Neural cell (in vitro differentiated cells): ENCODE data around the gene SWAP70. TPM values are rescaled to one million over a fixed set of nuclear protein-coding genes. Genes with fewer than 3 reads are reported as not detected.

Source experiments
- H2AFZ ChIP-seq: fragments of 200-600, 300-800 bp; sonication (generic), shearing (Covaris generic); 2 replicates; pipeline ENCODE4 v1.6.0; 2014; ENCODE audit warnings: low read depth, mild to moderate bottlenecking, antibody characterized with exemption, low read length, moderate library complexity
- H3F3A ChIP-seq: fragments of 200-600 bp; shearing (Covaris generic); 2 replicates; pipeline ENCODE4 v1.6.1; 2016; ENCODE audit warnings: mild to moderate bottlenecking, moderate library complexity, mixed read lengths, antibody characterized with exemption, low read length; ENCODE audit not compliant: insufficient read depth, poor library complexity, severe bottlenecking
- H3K27ac ChIP-seq: fragments of 200-600, 300-800 bp; sonication (generic), shearing (Covaris generic); 2 replicates; pipeline ENCODE4 v1.5.1; 2014; ENCODE audit warnings: mild to moderate bottlenecking, low read length, moderate library complexity
- H3K27me3 ChIP-seq: fragments of 300-800, 200-600 bp; sonication (generic), shearing (Covaris generic); 2 replicates; pipeline ENCODE4 v1.6.0; 2014; ENCODE audit warnings: mild to moderate bottlenecking, low read depth, low read length, moderate library complexity; ENCODE audit not compliant: insufficient read depth
- H3K36me3 ChIP-seq: fragments of 300-800, 200-600 bp; sonication (generic), shearing (Covaris generic); 2 replicates; pipeline ENCODE4 v1.5.1; 2014; ENCODE audit warnings: mild to moderate bottlenecking, antibody characterized with exemption, low read length, moderate library complexity; ENCODE audit not compliant: insufficient read depth
- H3K4me2 ChIP-seq: fragments of 300-800, 200-600 bp; sonication (generic), shearing (Covaris generic); 2 replicates; pipeline ENCODE4 v1.6.0; 2014; ENCODE audit warnings: mild to moderate bottlenecking, low read length
- H3K4me3 ChIP-seq: fragments of 300-800, 200-600 bp; sonication (generic), shearing (Covaris generic); 2 replicates; pipeline ENCODE4 v1.5.1; 2014; ENCODE audit warnings: mild to moderate bottlenecking, low read length, moderate library complexity
- H3K79me2 ChIP-seq: fragments of 200-600 bp; shearing (Covaris generic); replicated peaks from 2 replicates; pipeline ENCODE4 v1.6.0; 2014; ENCODE audit warnings: mild to moderate bottlenecking, low read length, moderate library complexity; ENCODE audit not compliant: insufficient read depth
- H3K9ac ChIP-seq: fragments of 300-800, 200-600 bp; sonication (generic), shearing (Covaris generic); 2 replicates; pipeline ENCODE4 v1.6.1; 2016; ENCODE audit warnings: mild to moderate bottlenecking, low read length, mixed read lengths
- H3K9me2 ChIP-seq: fragments of 200-600 bp; shearing (Covaris generic); 2 replicates; pipeline ENCODE4 v1.6.1; 2016; ENCODE audit warnings: mild to moderate bottlenecking, low read length, mixed read lengths; ENCODE audit not compliant: insufficient read depth
- H3K9me3 ChIP-seq: fragments of 200-600, 300-800 bp; sonication (generic), shearing (Covaris generic); 2 replicates; pipeline ENCODE4 v1.6.1; 2016; ENCODE audit warnings: mild to moderate bottlenecking, mixed run types, low read length, moderate library complexity, mixed read lengths
- H4K20me1 ChIP-seq: fragments of 200-600 bp; shearing (Covaris generic); 2 replicates; pipeline ENCODE4 v1.6.1; 2016; ENCODE audit warnings: mild to moderate bottlenecking, mixed run types; ENCODE audit not compliant: insufficient read depth
- CTCF ChIP-seq: fragments of 450-650 bp; IDR thresholded peaks from 2 replicates; pipeline ENCODE4 v1.5.1; 2014; ENCODE audit warnings: antibody characterized with exemption, mild to moderate bottlenecking, moderate library complexity; ENCODE audit not compliant: poor library complexity, severe bottlenecking
- EP300 ChIP-seq: fragments of 450-650 bp; conservative IDR thresholded peaks from 2 replicates; pipeline ENCODE4 v1.6.1; 2014; ENCODE audit warnings: antibody characterized with exemption, mild to moderate bottlenecking, moderate library complexity; ENCODE audit not compliant: poor library complexity, severe bottlenecking
- EZH2 ChIP-seq: fragments of 200-600, 300-800 bp; shearing (Covaris generic), sonication (generic); IDR thresholded peaks from 2 replicates; pipeline ENCODE4 v1.6.1; 2014; ENCODE audit warnings: antibody characterized with exemption, low read length, borderline replicate concordance, mild to moderate bottlenecking; ENCODE audit not compliant: insufficient read depth, poor library complexity, severe bottlenecking
- MXI1 ChIP-seq: fragments of 450-650 bp; conservative IDR thresholded peaks from 2 replicates; pipeline ENCODE4 v1.6.1; 2014; ENCODE audit warnings: antibody characterized with exemption, mild to moderate bottlenecking; ENCODE audit not compliant: poor library complexity, severe bottlenecking
- POLR2AphosphoS5 ChIP-seq: IDR thresholded peaks from 2 replicates; pipeline ENCODE4 v1.6.1; 2012
- RAD21 ChIP-seq: fragments of 450-650 bp; conservative IDR thresholded peaks from 2 replicates; pipeline ENCODE4 v1.6.1; 2014; ENCODE audit warnings: antibody characterized with exemption, mild to moderate bottlenecking, moderate library complexity
- REST ChIP-seq: IDR thresholded peaks from 2 replicates; pipeline ENCODE4 v1.6.1; 2012; ENCODE audit warnings: borderline replicate concordance
- SMC3 ChIP-seq: fragments of 450-650 bp; conservative IDR thresholded peaks from 2 replicates; pipeline ENCODE4 v1.6.1; 2014; ENCODE audit warnings: antibody characterized with exemption, mild to moderate bottlenecking, moderate library complexity; ENCODE audit not compliant: poor library complexity
- TAF1 ChIP-seq: IDR thresholded peaks from 2 replicates; pipeline ENCODE4 v1.6.1; 2012; ENCODE audit warnings: low read depth
- polyA minus RNA-seq: library from RNA; depleted of rRNA, polyadenylated mRNA; stranded (reverse); fragments of >200 nt; gene quantifications from 2 replicates; pipeline ENCODE4 v1.2.3, GENCODE V29; 2014
- polyA plus RNA-seq: library from polyadenylated mRNA; depleted of rRNA; stranded (reverse); fragments of >200 nt; gene quantifications from 2 replicates; pipeline ENCODE4 v1.2.3, GENCODE V29; 2014

Gene SWAP70
- polyA plus RNA-seq, result 1.4 and 1.8 TPM in 2 replicates
- polyA minus RNA-seq, result 3.4 and 4.4 TPM in 2 replicates

- no peaks in the 10 kb centered on the region for H3K9me3 ChIP-seq
- no peak for TF ChIP-seq MXI1
- TF ChIP-seq REST, result no peak
- no peak for TF ChIP-seq TAF1
- no peak for TF ChIP-seq EZH2
- TF ChIP-seq POLR2AphosphoS5, result no peak
- H3K36me3 ChIP-seq, result no peaks in the 10 kb centered on the region
- H3K4me3 ChIP-seq, result peak within 1 kb of the TSS; percentile 82
- H3K9ac ChIP-seq, result peak within 1 kb of the TSS; percentile 53
- peaks cover 5% of the 10 kb centered on the region for H3K79me2 ChIP-seq
- H3K4me2 ChIP-seq, result peak within 1 kb of the TSS; percentile 44
- H3K27ac ChIP-seq, result no peak within 1 kb of the TSS
- no peak within 1 kb of the TSS for H2AFZ ChIP-seq
- no peaks in the 10 kb centered on the region for H4K20me1 ChIP-seq
- H3K9me2 ChIP-seq, result no peaks in the 10 kb centered on the region
- H3F3A ChIP-seq, result no peaks in the 10 kb centered on the region
- peaks cover 6% of the 10 kb centered on the region for H3K27me3 ChIP-seq
Measured at GRCh38 chr11:9663699-9664275, at the start of gene SWAP70. Gene SWAP70, plus strand, starts transcription at chr11:9664077. Its CDS starts 103 bp downstream, at chr11:9664180.

- Histone ChIP-seq H3K27me3 (peaks cover 14% of the 10 kb centered on the region), H3K27ac (no peak overlapping the region), H3F3A (no peaks in the 10 kb centered on the region), H3K79me2 (no peaks in the 10 kb centered on the region), H3K9ac (no peak overlapping the region), H2AFZ (no peak overlapping the region), H4K20me1 (no peaks in the 10 kb centered on the region), H3K36me3 (no peaks in the 10 kb centered on the region), H3K4me2 (no peak overlapping the region), H3K9me2 (no peaks in the 10 kb centered on the region), H3K4me3 (no peak overlapping the region), H3K9me3 (no peaks in the 10 kb centered on the region)
- TF ChIP-seq POLR2AphosphoS5 (no peak), EP300 (no peak), TAF1 (no peak), SMC3 (no peak), CTCF (no peak), REST (no peak), MXI1 (no peak), EZH2 (no peak), RAD21 (no peak)
Measured at GRCh38 chr11:9615031-9615451, 48.8 kb upstream of the SWAP70 start.
